Measurements from ENCODE around the gene CHCHD6. TPM values are rescaled to one million over a fixed set of nuclear protein-coding genes. Genes with fewer than 3 reads are reported as not detected.

CHCHD6 gene
- polyA plus RNA-seq, 1 donor, result 10.8 TPM

DNA sequence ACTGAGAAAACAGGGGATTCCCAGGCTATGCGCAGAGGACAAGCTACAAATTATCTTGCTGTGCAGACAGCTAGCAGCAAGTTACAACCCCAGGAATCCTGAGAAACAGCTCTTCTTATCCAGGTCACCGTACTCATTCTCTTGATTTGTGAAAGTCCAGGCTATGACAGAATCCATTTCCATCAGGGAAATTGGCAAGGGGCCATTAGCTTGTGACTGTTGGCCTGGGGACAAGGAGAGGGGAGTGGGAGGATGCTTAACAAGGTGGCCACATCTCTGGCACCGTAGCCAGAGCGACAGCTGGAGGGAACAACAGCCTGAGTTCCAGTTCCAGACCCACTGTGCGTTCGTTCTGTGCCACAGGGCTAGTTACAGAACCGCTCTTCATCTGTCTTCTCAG lies 233.9 kb downstream of the CHCHD6 start:
- Histone ChIP-seq H3K4me1 (ENCODE audit: control insufficient read depth, insufficient read depth, low read length) (peaks cover 4% of the 10 kb centered on the region), H3K36me3 (ENCODE audit: control insufficient read depth, insufficient read depth, low read length) (no peaks in the 10 kb centered on the region), H3K27ac (ENCODE audit: low read length) (no peak overlapping the region), H3K9me3 (ENCODE audit: control insufficient read depth, low read depth, low read length) (no peaks in the 10 kb centered on the region), H3K27me3 (ENCODE audit: control insufficient read depth, insufficient read depth, low read length) (no peaks in the 10 kb centered on the region), H3K4me3 (ENCODE audit: low read length) (no peak overlapping the region)
- whole genome bisulfite sequencing (ENCODE audit: insufficient coverage, low lambda C conversion rate), result no CpG with 5 or more reads among the region's 7 CpGs
- no peak for DNase-seq

DNA sequence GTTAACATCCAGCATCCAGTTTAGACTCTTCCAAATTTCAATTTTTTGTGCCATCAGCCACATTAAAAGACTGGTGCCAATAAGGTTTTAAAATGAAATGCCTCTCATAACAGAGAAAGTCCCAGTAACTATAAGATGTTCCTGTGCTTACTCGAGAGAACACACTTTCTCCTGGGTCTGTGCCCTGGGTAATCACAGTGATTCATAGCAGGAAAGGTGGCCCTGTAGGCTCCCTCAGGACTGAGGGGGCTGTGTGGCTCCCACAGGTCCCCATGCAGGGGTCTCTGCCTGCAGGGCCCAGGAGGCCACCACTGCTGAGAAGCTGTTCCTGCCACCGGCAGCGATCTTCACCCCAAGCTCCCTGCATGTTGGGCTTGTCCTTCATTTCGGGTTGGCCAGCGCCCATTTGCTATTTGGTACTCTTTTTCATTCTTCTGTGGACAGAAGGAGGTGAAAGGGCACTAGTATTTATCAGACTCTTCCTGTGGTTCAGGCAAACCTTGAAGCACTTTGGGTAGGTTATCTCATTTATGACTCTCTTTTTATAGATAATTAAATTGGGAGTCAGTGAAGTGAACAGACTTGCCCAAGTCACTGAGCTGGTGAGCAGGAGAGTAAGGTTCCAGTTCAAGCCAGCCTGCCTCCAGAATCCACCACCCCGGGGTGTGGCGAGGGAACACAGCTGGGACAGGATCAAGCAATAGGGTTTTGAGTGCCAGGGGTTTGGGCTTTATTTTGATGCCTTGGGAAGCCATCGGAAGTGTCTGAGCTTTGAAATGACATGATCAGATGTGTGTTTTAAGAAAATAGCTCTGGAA lies 234.7 kb downstream of the CHCHD6 start:
- H3K9me3 ChIP-seq (ENCODE audit: control insufficient read depth, low read depth, low read length), result no peaks in the 10 kb centered on the region
- H3K27ac ChIP-seq (ENCODE audit: low read length), result no peak overlapping the region
- H3K4me1 ChIP-seq (ENCODE audit: control insufficient read depth, insufficient read depth, low read length), result peaks cover 4% of the 10 kb centered on the region
- no peaks in the 10 kb centered on the region for H3K27me3 ChIP-seq (ENCODE audit: control insufficient read depth, insufficient read depth, low read length)
- H3K36me3 ChIP-seq (ENCODE audit: control insufficient read depth, insufficient read depth, low read length), result no peaks in the 10 kb centered on the region
- no CpG with 5 or more reads among the region's 8 CpGs for WGBS (ENCODE audit: insufficient coverage, low lambda C conversion rate)
- no peak overlapping the region for H3K4me3 ChIP-seq (ENCODE audit: low read length)
- no peak for DNase-seq

DNA sequence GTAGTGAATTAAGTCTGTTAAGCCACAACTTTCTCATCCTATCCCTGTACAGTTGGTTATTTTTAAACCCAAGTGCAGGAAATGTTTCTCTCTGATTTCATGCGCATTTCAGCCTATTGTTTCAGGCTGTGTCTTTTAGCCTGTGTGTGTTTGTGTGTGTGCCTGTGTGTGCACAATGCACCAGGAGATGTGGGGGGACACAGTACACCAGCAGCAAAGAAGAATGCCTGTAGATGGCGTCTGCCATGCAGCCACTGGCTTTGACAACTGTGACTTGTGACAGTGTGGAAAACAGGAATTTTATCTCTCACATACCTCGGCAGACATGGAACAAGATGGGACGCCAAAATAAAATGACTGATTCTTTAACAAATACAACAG lies 235.3 kb downstream of the CHCHD6 start:
- Histone ChIP-seq H3K27me3 (ENCODE audit: control insufficient read depth, insufficient read depth, low read length) (no peaks in the 10 kb centered on the region), H3K9me3 (ENCODE audit: control insufficient read depth, low read depth, low read length) (no peaks in the 10 kb centered on the region), H3K4me1 (ENCODE audit: control insufficient read depth, insufficient read depth, low read length) (no peaks in the 10 kb centered on the region), H3K4me3 (ENCODE audit: low read length) (no peak overlapping the region), H3K36me3 (ENCODE audit: control insufficient read depth, insufficient read depth, low read length) (no peaks in the 10 kb centered on the region), H3K27ac (ENCODE audit: low read length) (no peak overlapping the region)
- WGBS (ENCODE audit: insufficient coverage, low lambda C conversion rate), result 80% methylated on average over 1 of the region's 4 CpGs
- DNase-seq, result no peak

DNA sequence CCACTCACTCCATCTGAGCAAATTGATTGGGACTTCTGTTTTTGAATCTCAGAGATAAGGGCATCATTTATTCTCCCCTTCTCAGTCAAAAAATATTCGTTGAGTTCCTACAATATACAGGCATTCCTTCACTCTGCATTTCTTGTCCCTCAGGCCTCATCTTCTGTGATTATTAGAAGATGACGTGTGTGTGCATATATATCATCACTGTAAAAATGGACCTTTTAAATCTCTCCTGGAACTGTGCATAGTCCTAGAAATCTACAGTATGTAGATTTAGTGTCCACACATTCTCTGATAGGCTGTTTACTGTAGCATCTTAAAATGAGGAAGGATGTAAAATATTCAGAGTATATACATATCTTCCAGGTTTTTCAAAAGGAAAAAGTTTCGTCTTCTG lies 235.7 kb downstream of the CHCHD6 start:
- Histone ChIP-seq H3K27ac (ENCODE audit: low read length) (no peak overlapping the region), H3K4me1 (ENCODE audit: control insufficient read depth, insufficient read depth, low read length) (no peaks in the 10 kb centered on the region), H3K36me3 (ENCODE audit: control insufficient read depth, insufficient read depth, low read length) (no peaks in the 10 kb centered on the region), H3K9me3 (ENCODE audit: control insufficient read depth, low read depth, low read length) (no peaks in the 10 kb centered on the region), H3K27me3 (ENCODE audit: control insufficient read depth, insufficient read depth, low read length) (no peaks in the 10 kb centered on the region), H3K4me3 (ENCODE audit: low read length) (no peak overlapping the region)
- WGBS (ENCODE audit: insufficient coverage, low lambda C conversion rate), result 88% methylated on average over 3 of the region's 3 CpGs
- no peak for DNase-seq

DNA sequence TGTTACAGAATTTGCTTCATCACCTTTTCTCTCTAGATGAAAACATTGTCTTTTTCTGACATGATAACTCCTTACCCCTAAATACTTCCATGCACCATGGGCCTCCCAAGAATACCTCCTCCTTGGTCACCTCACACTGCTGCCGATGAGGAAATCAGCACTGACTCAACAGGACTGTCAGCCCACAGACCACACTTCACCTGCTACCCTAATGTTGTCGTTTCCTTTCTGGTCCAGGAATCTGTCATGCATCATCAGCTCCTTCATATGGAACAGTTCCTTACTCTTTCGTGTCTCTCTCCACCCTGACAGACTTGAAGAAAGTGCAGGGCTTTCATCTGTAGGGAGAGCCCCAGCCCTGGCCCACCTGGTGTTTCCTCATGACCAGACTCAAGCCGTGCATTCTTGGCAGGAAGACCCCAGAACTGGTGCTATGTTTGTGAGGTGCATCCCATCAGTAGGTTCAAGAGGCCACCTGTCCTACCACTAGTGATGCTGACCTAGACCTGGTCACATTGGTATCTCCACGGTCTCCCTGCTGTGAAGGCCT lies 237.8 kb downstream of the CHCHD6 start:
- Histone ChIP-seq H3K27ac (ENCODE audit: low read length) (no peak overlapping the region), H3K36me3 (ENCODE audit: control insufficient read depth, insufficient read depth, low read length) (no peaks in the 10 kb centered on the region), H3K9me3 (ENCODE audit: control insufficient read depth, low read depth, low read length) (no peaks in the 10 kb centered on the region), H3K4me1 (ENCODE audit: control insufficient read depth, insufficient read depth, low read length) (no peaks in the 10 kb centered on the region), H3K4me3 (ENCODE audit: low read length) (no peak overlapping the region), H3K27me3 (ENCODE audit: control insufficient read depth, insufficient read depth, low read length) (no peaks in the 10 kb centered on the region)
- DNase-seq, result no peak
- 100% methylated on average over 1 of the region's 5 CpGs for WGBS (ENCODE audit: insufficient coverage, low lambda C conversion rate)

DNA sequence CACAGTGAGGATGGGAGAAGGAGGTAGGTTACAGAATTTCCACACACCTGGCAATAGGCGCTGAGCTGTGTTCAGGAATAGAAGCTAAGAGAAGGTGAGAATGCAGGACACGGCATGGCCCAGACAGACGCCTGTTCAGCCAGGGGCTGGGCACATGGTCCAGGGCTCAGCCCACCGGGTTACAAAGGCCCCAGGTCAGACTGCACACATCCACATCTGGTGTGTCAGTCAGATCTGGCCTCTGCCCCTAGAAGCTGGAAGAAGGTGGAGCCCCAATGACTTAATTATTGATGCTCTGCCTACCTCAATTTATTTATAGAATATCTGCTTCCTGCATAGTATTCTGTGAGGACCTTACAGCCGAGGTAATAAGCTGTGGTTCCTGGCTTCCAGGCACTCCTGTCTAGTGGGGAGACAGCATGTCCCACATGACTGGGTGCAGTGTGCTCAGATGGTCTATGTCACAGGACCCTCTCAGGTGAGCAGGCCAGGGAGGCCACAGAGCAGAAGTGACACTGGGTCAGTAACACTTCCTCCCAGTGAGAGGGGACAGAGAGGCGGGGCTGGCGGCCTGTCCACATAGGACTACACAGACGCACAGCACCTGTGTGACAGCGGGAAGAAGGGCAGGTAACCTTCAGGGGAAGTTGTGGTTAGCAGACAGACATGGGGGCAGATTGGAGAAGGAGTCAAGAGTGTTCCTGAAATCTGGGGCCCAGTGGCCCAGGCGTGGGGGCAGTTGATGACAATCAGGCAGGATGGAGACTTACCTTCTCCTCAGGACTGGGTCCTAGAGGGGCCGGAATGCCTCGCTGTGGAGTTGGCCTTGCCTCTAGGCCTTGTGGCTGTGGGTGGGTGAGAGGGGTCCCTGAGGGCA lies 240.3 kb downstream of the CHCHD6 start:
- no peaks in the 10 kb centered on the region for H3K27me3 ChIP-seq (ENCODE audit: control insufficient read depth, insufficient read depth, low read length)
- no CpG with 5 or more reads among the region's 12 CpGs for WGBS (ENCODE audit: insufficient coverage, low lambda C conversion rate)
- no peaks in the 10 kb centered on the region for H3K9me3 ChIP-seq (ENCODE audit: control insufficient read depth, low read depth, low read length)
- no peak for DNase-seq
- no peak overlapping the region for H3K27ac ChIP-seq (ENCODE audit: low read length)
- H3K4me1 ChIP-seq (ENCODE audit: control insufficient read depth, insufficient read depth, low read length), result no peaks in the 10 kb centered on the region
- no peaks in the 10 kb centered on the region for H3K36me3 ChIP-seq (ENCODE audit: control insufficient read depth, insufficient read depth, low read length)
- H3K4me3 ChIP-seq (ENCODE audit: low read length), result no peak overlapping the region

DNA sequence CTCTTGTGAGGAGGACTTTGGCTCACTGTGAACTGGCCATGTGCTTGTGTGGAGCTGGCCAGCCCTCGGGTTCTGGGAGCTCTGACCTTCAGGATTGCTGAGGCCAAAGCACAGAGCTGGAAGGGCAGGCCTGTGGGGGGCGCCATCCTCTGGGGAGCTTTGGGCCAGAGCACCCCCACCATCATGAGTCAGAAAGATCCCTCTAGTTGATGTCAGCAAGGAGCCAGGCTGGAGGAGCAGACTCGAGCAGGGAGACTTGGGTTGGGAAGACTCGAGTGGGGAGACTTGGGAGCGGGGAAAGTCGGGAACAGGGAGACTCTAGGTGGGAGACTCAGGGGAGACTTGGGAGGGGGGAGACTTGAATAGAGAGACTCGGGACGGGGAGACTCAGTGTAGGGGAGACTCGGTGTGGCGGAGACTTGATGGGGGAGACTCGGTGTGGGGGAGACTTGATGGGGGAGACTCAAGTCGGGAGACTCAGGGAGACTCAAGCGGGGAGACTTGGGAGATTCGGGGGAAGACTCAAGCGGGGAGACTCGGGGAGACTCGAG lies 241.2 kb downstream of the CHCHD6 start:
- DNase-seq, result no peak
- WGBS (ENCODE audit: insufficient coverage, low lambda C conversion rate), result 98% methylated on average over 8 of the region's 17 CpGs
- Histone ChIP-seq H3K4me3 (ENCODE audit: low read length) (no peak overlapping the region), H3K36me3 (ENCODE audit: control insufficient read depth, insufficient read depth, low read length) (no peaks in the 10 kb centered on the region), H3K4me1 (ENCODE audit: control insufficient read depth, insufficient read depth, low read length) (no peaks in the 10 kb centered on the region), H3K27ac (ENCODE audit: low read length) (no peak overlapping the region), H3K27me3 (ENCODE audit: control insufficient read depth, insufficient read depth, low read length) (no peaks in the 10 kb centered on the region), H3K9me3 (ENCODE audit: control insufficient read depth, low read depth, low read length) (no peaks in the 10 kb centered on the region)

DNA sequence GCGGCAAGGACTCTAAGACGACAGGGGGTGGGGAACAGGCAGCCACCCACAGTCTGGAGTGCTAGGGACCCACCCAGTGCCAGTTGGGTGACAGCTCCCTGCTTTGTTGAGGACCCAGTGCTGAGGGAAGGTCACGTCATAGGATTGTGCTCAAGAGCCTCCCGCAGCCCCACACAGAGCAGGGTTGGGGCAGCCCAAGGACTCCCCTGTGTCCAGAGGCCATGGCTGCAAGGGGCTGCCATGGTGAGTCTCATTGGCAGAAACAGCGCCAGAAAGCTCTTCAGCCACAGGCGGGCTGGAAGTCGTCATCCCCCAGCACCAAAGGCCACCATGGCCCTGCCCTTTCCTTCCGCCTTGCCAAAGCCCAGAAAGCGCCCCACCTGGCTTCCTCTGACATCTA lies 241.9 kb downstream of the CHCHD6 start:
- no peaks in the 10 kb centered on the region for H3K9me3 ChIP-seq (ENCODE audit: control insufficient read depth, low read depth, low read length)
- 100% methylated on average over 1 of the region's 9 CpGs for WGBS (ENCODE audit: insufficient coverage, low lambda C conversion rate)
- no peaks in the 10 kb centered on the region for H3K36me3 ChIP-seq (ENCODE audit: control insufficient read depth, insufficient read depth, low read length)
- no peak for DNase-seq
- no peak overlapping the region for H3K27ac ChIP-seq (ENCODE audit: low read length)
- no peaks in the 10 kb centered on the region for H3K4me1 ChIP-seq (ENCODE audit: control insufficient read depth, insufficient read depth, low read length)
- H3K27me3 ChIP-seq (ENCODE audit: control insufficient read depth, insufficient read depth, low read length), result no peaks in the 10 kb centered on the region
- H3K4me3 ChIP-seq (ENCODE audit: low read length), result no peak overlapping the region

DNA sequence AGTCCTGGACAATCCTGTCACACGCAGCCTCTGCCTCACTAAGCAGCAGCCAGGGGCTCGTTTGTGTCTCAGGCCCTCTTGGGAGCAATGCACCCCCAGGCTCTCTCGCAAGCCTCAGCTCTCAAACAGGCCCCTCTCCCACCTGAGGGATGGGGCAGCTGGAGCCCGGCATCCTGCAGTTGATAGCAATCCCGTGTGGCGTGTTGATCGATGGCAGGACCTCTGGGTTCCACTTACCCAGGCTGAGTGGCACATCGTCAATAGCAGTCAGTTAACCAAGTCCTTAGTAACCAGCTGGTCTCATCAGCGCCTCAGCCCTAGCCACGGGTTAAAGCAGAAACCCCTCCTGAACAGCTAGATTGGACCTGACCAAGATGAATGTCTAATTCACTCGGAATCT lies 242.4 kb downstream of the CHCHD6 start:
- H3K4me1 ChIP-seq (ENCODE audit: control insufficient read depth, insufficient read depth, low read length), result no peaks in the 10 kb centered on the region
- DNase-seq, result no peak
- H3K9me3 ChIP-seq (ENCODE audit: control insufficient read depth, low read depth, low read length), result no peaks in the 10 kb centered on the region
- WGBS (ENCODE audit: insufficient coverage, low lambda C conversion rate), result no CpG with 5 or more reads among the region's 11 CpGs
- H3K27me3 ChIP-seq (ENCODE audit: control insufficient read depth, insufficient read depth, low read length), result no peaks in the 10 kb centered on the region
- no peak overlapping the region for H3K27ac ChIP-seq (ENCODE audit: low read length)
- H3K4me3 ChIP-seq (ENCODE audit: low read length), result no peak overlapping the region
- H3K36me3 ChIP-seq (ENCODE audit: control insufficient read depth, insufficient read depth, low read length), result no peaks in the 10 kb centered on the region

DNA sequence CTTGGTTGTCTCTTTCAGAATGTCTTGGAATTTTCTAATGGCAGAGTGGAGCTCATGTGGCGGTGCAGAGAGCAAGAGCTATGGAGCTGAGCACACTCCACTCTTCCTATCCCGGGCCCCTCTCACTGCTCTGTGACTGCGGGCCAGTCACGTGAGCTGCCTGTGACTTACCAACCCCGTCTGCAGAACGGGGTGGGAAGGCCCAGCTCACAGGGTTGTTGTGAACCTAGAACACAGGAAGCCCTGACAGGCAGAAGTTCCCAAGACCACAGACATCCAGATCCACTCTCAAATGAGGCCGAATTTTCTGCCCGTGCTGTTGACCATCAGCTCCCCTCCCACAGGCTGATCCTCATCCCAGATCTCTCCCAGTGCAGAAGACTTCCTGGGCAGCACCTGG lies 243.4 kb downstream of the CHCHD6 start:
- DNase-seq, result no peak
- H3K4me3 ChIP-seq (ENCODE audit: low read length), result no peak overlapping the region
- H3K27me3 ChIP-seq (ENCODE audit: control insufficient read depth, insufficient read depth, low read length), result no peaks in the 10 kb centered on the region
- H3K36me3 ChIP-seq (ENCODE audit: control insufficient read depth, insufficient read depth, low read length), result no peaks in the 10 kb centered on the region
- no peaks in the 10 kb centered on the region for H3K9me3 ChIP-seq (ENCODE audit: control insufficient read depth, low read depth, low read length)
- H3K27ac ChIP-seq (ENCODE audit: low read length), result no peak overlapping the region
- WGBS (ENCODE audit: insufficient coverage, low lambda C conversion rate), result no CpG with 5 or more reads among the region's 8 CpGs
- no peaks in the 10 kb centered on the region for H3K4me1 ChIP-seq (ENCODE audit: control insufficient read depth, insufficient read depth, low read length)
